Stimulated activated memory B cell treated with anti-CD40 and anti-IgM and Interleukin-4, amounts not matched to agents 10 μg/mL and 1 μg/mL and 100 μg/mL, for 72 hours (primary cell): Measurements from ENCODE around the gene NT5C1A.

Experiments used
- ATAC-seq: fragments of 150-1000 bp; cut with Tn5 transposase; 2 replicates; pipeline ENCODE4 v1.10.0; 2021
- H3K27ac Mint-ChIP-seq: one replicate; pipeline ENCODE4 v1.8.0; 2022; ENCODE audit warnings: mild to moderate bottlenecking, mixed read lengths
- H3K27me3 Mint-ChIP-seq: one replicate; pipeline ENCODE4 v1.8.0; 2022; ENCODE audit warnings: mixed read lengths
- H3K36me3 Mint-ChIP-seq: one replicate; pipeline ENCODE4 v1.8.0; 2022; ENCODE audit warnings: mixed read lengths
- H3K4me1 Mint-ChIP-seq: one replicate; pipeline ENCODE4 v1.8.0; 2022; ENCODE audit warnings: mixed read lengths
- H3K4me3 Mint-ChIP-seq: one replicate; pipeline ENCODE4 v1.8.0; 2022; ENCODE audit warnings: mild to moderate bottlenecking, moderate library complexity, mixed read lengths
- H3K9me3 Mint-ChIP-seq: one replicate; pipeline ENCODE4 v1.8.0; 2022; ENCODE audit warnings: mixed read lengths

NT5C1A gene

DNA sequence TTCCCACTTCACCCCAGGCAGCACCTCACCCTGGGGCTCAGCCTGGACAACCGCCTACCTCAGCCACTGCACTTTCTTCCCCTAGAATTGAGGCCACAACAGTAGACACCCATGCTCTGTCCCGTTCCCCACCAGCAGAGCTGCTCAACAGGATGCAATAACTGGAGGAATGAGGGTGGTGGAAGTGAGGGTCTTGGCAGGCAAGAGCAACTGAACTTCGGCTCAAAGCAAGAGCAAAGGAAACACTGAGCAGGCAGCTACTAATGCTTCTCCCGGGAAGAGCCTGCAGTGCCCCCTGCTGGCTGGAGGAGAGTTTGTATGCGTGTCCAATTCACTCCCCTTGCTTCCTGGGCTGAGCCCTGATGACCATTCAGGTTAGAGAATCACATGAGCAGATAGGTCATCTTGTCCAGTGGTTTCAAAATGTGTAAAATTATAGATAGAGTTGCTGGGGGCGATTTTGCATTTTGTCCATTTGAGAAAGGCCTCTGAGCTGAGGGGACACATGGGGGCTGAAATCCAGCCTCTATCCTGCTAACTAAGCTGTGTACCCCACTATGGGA is 13.9 kb downstream of the NT5C1A start:
- ATAC-seq = no peak
- H3K27me3 Mint-ChIP-seq = peaks cover 14% of the 10 kb centered on the region
- no peak overlapping the region for H3K4me3 Mint-ChIP-seq
- no peaks in the 10 kb centered on the region for H3K36me3 Mint-ChIP-seq
- H3K9me3 Mint-ChIP-seq = no peaks in the 10 kb centered on the region
- H3K27ac Mint-ChIP-seq = peak overlapping the region; percentile 36
- H3K4me1 Mint-ChIP-seq = peaks cover 28% of the 10 kb centered on the region

DNA sequence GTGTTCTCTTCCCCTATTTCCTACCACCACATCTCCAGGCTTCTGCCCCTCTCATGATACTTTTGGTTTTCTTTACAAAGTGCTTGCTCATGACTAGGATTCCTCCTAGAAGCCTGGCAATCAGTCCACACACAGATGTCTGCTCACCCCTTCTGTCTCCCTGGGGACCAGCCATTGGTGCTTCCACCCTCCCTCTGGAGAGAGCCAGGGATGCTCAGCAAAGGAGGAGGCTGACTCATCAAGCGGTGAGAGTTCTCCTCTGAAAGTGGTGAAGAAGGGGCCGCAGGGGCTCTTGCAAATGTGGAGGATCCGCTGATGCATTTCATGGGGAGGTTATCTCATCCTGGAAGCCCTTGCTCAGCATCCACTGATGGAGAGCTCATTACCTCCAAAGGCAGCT is 14.5 kb downstream of the NT5C1A start:
- Mint-ChIP-seq H3K27me3 (peaks cover 14% of the 10 kb centered on the region), H3K4me1 (peaks cover 23% of the 10 kb centered on the region), H3K9me3 (no peaks in the 10 kb centered on the region), H3K4me3 (no peak overlapping the region), H3K27ac (peak overlapping the region; percentile 36), H3K36me3 (no peaks in the 10 kb centered on the region)
- no peak for ATAC-seq

DNA sequence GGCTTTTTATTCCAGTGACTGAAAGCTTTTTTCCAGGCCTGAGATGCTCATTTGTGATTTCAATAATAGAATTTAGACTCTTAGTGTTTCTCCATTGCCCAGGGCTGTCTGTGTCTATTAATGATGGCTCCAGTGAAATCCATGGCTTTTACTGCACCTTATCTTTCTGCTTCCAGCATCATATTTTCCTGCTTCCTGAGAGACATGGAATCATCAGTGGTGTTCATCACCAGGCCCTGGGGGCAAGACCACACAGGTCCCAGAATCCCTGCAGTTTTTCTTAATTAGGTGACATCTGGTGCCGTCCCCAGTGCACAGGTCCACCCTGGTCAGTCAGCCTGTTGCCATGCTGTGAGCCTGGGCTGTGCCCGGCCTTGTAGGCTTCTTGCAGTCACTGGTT is 15.5 kb downstream of the NT5C1A start:
- no peak overlapping the region for H3K27ac Mint-ChIP-seq
- no peak for ATAC-seq
- H3K36me3 Mint-ChIP-seq = no peaks in the 10 kb centered on the region
- H3K9me3 Mint-ChIP-seq = no peaks in the 10 kb centered on the region
- H3K27me3 Mint-ChIP-seq = peaks cover 14% of the 10 kb centered on the region
- no peak overlapping the region for H3K4me3 Mint-ChIP-seq
- H3K4me1 Mint-ChIP-seq = peaks cover 19% of the 10 kb centered on the region

DNA sequence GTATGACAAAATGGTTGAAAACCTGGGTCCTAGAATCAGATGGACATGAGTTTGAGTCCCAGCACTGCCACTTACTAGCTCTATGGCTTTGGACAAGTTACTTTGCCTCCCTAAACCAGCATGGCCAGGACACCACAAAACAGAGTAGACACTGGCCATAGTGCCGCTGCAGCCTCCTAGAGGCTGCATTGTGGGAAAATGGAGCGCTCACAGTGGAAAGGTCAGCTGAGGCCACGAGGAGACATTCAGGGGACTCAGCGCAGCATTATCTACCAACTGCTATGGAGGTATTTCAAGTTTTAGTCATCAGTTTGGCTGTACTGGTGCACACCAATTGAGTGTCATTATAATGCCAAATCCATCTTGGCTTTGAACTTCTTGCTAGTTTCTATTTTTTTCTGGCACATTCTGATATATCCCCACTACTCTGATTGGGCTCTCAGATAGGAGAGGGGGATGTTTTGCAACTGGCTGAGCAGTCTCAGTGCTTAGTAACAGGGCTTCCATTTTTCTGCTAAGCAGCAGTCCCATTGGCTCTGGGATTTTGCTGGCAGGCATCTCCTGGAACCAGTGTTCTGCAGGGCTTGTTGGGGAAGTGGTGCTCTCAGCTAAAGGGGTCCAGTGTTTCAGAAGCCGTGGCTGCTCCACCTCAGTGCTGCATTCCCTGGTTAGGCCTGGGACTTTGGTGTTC is 16.2 kb downstream of the NT5C1A start:
- no peak overlapping the region for H3K4me3 Mint-ChIP-seq
- no peaks in the 10 kb centered on the region for H3K9me3 Mint-ChIP-seq
- no peak overlapping the region for H3K27ac Mint-ChIP-seq
- no peak for ATAC-seq
- H3K36me3 Mint-ChIP-seq = no peaks in the 10 kb centered on the region
- H3K4me1 Mint-ChIP-seq = peaks cover 19% of the 10 kb centered on the region
- peaks cover 14% of the 10 kb centered on the region for H3K27me3 Mint-ChIP-seq

DNA sequence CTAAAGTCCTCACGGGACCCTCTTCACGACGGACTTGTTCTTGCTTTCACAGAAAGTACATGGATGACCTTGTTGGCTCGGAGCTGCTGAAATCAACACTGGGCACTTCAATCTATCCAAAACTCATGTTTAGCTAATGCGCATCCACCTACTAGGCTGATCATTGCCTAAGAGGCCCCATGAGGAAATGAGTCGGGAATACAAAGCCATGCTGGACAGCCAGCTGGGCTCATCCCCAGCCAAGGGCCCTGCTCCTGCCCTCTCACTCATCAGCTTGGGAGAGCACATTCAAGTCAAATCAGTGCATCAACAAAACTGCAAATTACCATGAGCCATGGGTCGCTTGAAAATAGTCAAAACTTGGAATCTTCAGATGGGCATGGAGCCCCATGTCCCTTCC is 17.6 kb downstream of the NT5C1A start:
- Mint-ChIP-seq H3K4me1 (peaks cover 19% of the 10 kb centered on the region), H3K27ac (no peak overlapping the region), H3K27me3 (peaks cover 14% of the 10 kb centered on the region), H3K36me3 (no peaks in the 10 kb centered on the region), H3K4me3 (no peak overlapping the region), H3K9me3 (no peaks in the 10 kb centered on the region)
- no peak for ATAC-seq

DNA sequence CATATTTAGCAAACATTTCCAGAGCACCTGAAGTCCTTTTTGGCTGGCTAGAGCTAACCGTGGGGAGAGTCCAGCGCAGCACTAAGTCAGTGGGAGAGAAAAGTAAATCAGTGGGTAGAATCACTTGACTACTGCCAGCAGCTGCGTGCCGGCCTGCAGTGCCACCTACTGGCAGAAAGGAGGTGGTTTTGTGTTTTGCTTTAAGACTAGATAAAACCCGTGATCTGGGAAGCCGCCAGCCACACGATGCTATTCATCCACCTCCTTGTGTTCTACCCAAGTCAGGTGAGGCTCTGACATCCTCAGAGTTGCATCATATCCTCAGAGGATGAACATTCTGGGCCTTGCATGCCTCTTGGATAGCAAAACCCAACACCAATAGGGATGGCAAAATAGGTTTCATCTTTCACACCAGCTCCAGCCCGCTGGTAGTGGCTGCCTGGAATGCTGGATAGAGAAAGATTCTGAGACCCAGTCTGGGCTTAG is 18.3 kb downstream of the NT5C1A start:
- Mint-ChIP-seq H3K4me3 (no peak overlapping the region), H3K27me3 (peaks cover 14% of the 10 kb centered on the region), H3K27ac (no peak overlapping the region), H3K9me3 (no peaks in the 10 kb centered on the region), H3K4me1 (peaks cover 19% of the 10 kb centered on the region), H3K36me3 (no peaks in the 10 kb centered on the region)
- peak; percentile 72 for ATAC-seq

DNA sequence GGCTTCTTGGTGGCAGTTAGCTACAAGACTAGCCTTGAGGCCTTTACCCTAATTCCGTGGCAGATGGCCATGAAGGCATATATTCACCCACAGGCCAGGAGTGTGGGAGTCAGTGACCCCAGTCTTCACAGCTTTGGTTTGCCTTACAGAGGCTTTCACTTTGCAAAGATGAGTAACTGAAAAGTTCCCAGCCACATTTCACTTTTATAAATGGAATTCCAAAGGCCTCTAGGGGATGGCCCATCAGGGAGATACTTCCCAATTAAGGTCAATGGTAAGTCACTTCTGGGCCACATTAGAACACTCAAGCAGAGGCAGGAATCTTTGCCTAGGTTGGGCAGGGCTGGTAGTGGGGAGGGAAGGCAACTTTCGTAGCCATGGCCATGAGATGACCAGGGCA is 19.4 kb downstream of the NT5C1A start:
- H3K4me1 Mint-ChIP-seq = peaks cover 13% of the 10 kb centered on the region
- no peak for ATAC-seq
- H3K36me3 Mint-ChIP-seq = no peaks in the 10 kb centered on the region
- H3K27me3 Mint-ChIP-seq = peaks cover 14% of the 10 kb centered on the region
- H3K4me3 Mint-ChIP-seq = no peak overlapping the region
- H3K27ac Mint-ChIP-seq = no peak overlapping the region
- H3K9me3 Mint-ChIP-seq = no peaks in the 10 kb centered on the region

DNA sequence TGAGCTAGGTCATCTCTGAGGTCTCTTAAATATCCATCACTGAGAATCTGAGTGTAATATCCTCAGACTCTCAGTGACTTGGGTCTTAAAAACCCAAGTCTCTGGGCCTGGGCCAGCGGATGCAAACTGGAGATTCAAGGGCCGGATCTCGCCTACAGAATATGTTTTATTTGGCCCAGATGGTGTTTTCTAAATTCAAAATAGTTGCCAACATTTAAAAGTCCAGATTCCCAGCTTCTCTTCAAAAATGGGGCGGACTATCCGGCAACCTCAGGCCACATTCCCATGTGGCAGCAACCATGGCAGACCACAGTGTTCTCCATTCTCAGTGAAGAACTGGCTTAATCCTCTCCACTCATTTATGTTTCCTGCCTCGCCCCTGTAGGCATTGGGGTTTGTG is 19.8 kb downstream of the NT5C1A start:
- Mint-ChIP-seq H3K4me1 (peaks cover 9% of the 10 kb centered on the region), H3K9me3 (no peaks in the 10 kb centered on the region), H3K27me3 (peaks cover 14% of the 10 kb centered on the region), H3K27ac (no peak overlapping the region), H3K4me3 (no peak overlapping the region), H3K36me3 (no peaks in the 10 kb centered on the region)
- no peak for ATAC-seq

DNA sequence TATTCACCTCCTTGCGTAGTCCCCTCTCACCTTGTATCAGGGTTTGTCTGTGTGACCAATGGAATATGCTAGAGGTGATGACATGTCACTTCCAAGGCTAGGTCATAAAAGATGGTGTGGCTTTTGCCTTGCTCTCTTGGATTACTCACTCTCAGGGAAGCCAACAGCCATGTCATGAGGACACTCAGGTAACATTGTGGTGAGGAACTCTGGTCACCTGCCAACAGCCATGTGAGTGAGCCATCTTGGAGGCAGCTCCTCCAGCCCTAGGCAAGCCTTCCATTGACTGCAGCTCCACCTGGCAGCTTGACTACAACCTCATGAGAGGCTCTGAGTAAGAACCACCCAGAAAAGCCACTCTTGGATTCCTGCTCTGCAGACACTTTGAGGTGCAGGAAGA is 21.5 kb downstream of the NT5C1A start:
- H3K36me3 Mint-ChIP-seq = no peaks in the 10 kb centered on the region
- no peak overlapping the region for H3K27ac Mint-ChIP-seq
- H3K4me3 Mint-ChIP-seq = no peak overlapping the region
- no peaks in the 10 kb centered on the region for H3K9me3 Mint-ChIP-seq
- ATAC-seq = no peak
- H3K27me3 Mint-ChIP-seq = peaks cover 14% of the 10 kb centered on the region
- H3K4me1 Mint-ChIP-seq = peaks cover 6% of the 10 kb centered on the region

DNA sequence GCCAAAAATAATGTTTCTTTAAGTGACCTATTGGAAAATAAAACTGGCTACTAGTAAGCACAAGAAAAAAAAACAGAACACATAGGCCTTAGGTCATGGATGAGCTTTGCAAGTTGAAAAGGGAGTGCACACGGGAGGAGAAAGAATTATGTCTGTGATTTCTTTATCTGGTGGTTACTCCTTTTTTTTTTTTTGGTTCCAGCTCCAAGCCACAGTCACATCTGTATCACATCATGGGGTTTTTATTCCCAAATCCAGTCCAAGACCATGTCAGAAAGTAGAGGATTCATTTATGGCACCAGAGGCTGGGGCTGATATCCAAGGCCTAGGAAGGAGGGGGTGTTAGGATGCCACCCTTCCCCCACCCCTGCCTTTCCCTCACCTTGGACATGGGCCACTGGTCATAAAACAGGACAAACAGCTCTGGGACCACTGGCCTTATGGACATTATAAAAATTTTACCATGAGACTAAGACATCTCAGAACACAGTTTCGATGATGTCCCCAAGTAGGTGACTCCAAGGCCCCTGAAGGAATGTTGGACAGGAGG is 22.2 kb downstream of the NT5C1A start:
- ATAC-seq = no peak
- H3K4me3 Mint-ChIP-seq = no peak overlapping the region

DNA sequence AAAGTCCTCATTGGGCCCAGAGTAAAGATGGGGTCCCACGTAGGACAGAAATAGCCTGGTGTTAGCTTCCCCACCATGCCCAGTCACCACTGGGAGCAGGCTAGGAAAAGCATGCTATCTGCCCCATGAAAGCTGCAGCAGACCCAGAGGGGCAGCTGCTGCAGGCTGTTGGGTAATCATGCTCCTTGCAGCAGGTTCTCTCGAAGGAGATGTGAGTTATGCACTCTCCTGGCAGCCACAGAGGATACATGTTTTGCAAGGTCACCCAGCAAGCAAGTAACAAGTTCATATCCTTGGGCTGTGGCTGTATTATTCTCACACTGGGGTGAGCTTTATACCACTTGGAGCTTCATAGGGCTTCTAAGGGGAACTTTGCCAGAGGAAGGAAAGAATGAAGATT is 23.4 kb downstream of the NT5C1A start:
- H3K36me3 Mint-ChIP-seq = no peaks in the 10 kb centered on the region
- H3K27ac Mint-ChIP-seq = no peak overlapping the region
- no peak for ATAC-seq
- H3K9me3 Mint-ChIP-seq = peaks cover 2% of the 10 kb centered on the region
- no peak overlapping the region for H3K4me3 Mint-ChIP-seq
- H3K27me3 Mint-ChIP-seq = peaks cover 3% of the 10 kb centered on the region
- peaks cover 4% of the 10 kb centered on the region for H3K4me1 Mint-ChIP-seq

More for the DNA sequence above, 22.2 kb downstream of the NT5C1A start:
- Mint-ChIP-seq H3K27ac (no peak overlapping the region), H3K36me3 (no peaks in the 10 kb centered on the region), H3K9me3 (no peaks in the 10 kb centered on the region), H3K4me1 (peaks cover 6% of the 10 kb centered on the region), H3K27me3 (peaks cover 14% of the 10 kb centered on the region)

DNA sequence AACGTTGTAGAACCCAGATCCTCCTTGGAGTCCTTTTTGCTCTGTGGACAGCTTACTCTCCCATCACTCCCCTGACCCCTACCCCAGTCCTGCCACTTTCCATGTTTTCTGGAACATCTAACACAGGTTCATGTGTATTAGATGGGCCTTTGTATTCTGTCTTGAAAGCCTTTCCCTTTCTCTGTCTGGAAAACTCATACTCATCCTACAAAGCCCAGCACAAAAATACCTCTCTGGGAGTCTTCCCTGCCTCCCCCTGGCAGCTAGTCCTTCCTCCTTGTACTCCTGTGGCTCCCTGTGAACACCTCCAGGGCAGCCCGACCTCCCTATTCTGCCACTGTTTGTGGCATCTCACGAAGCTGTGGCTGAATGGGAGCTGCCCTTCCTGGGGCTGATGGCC is 24.7 kb downstream of the NT5C1A start:
- Mint-ChIP-seq H3K27ac (no peak overlapping the region), H3K36me3 (no peaks in the 10 kb centered on the region), H3K27me3 (no peaks in the 10 kb centered on the region), H3K4me1 (no peaks in the 10 kb centered on the region), H3K4me3 (no peak overlapping the region), H3K9me3 (peaks cover 2% of the 10 kb centered on the region)
- ATAC-seq = no peak

DNA sequence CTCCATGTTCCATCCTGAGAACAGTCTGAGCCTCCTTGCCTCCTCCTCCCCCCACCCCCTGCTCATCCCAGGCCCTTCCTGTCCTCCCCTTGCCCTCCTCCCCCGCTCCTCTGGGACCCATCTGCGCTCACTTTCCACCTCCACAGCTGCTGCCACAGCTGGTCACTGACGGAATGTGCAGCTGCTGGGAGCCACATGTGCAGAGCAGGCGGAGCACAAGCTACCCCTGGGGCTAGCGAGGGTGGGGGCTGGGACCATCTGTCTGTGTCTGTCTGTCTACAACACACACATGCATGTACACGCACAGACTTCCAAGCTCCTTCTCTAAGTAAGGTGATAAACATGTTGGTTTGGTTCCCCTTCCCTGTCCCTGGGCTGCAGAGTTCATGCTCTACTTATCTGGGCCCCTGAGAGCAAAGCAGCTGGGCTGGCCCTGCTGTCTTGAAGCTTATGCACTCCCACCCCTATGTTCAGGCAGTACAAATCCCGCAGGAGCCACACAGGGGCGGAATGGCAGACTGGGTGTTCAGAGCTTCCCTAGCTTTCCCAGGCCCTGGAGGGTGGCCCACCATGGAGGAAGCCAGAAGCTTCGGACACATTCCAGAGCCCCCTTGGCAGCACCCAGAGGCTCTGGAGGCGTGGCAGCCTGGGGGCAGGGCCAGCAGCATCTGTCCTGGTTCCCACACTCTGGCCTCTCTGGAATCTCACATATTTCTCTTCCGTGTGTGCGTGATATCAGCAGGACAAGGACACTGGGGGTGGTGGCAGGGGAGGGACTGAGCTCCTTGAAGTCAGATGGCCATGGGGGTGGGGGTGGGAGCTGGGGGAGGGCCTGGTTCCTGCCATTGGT is 25.4 kb downstream of the NT5C1A start:
- ATAC-seq = peak; percentile 34
- Mint-ChIP-seq H3K4me1 (no peaks in the 10 kb centered on the region), H3K4me3 (no peak overlapping the region), H3K36me3 (no peaks in the 10 kb centered on the region), H3K27me3 (no peaks in the 10 kb centered on the region), H3K9me3 (peaks cover 2% of the 10 kb centered on the region), H3K27ac (no peak overlapping the region)

DNA sequence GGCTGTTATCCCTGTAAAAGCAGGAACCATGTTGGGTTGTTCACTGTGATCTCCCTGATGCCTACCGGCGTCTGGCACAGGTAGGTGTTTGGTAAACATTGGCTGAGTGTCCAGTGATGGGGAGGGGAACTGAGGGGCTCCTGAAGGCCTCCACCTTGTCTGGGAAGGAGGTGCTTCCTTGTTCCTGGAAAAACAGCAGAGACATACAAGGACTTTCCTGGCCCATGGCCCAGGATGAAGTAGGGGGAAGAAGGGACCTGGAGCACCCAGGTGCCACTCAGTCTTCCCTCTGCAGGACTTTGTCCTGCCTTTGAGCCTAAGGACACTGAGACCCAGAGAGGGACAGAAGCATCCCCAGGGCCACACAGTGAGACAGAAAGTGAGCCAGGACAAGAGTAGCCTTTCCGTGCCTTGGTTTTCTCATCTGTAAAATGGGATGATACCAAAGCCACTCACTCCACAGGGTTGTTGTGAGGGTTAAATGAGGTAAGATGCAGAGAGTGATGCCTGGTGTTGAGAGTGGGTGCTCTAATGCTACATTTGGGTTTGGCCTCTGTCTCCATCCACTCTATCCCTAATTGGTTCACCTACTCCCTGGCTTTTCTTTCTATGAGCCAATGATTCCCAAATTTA is 26.4 kb downstream of the NT5C1A start:
- H3K36me3 Mint-ChIP-seq = no peaks in the 10 kb centered on the region
- H3K27me3 Mint-ChIP-seq = no peaks in the 10 kb centered on the region
- ATAC-seq = no peak
- no peak overlapping the region for H3K27ac Mint-ChIP-seq
- H3K9me3 Mint-ChIP-seq = peaks cover 2% of the 10 kb centered on the region
- H3K4me3 Mint-ChIP-seq = no peak overlapping the region
- no peaks in the 10 kb centered on the region for H3K4me1 Mint-ChIP-seq

DNA sequence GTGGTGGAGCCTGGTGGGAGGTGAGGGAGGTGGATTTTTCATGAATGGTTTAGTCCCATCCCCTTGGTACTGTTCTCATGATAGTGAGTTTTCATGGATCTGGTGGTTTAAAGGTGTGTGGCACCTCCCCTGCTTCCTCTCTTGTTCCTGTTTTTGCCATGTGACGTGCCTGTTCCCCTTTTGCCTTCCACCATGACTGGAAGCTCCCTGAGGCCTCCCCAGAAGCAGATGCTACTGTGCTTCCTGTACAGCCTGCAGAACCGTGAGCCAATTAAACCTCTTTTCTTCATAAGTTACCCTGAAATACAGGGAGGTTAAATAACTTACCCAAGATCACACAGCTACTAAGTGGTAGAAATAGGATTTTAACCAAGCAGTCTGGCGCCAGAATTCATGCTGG is 28.2 kb downstream of the NT5C1A start:
- no peak overlapping the region for H3K4me3 Mint-ChIP-seq
- no peak for ATAC-seq
- no peaks in the 10 kb centered on the region for H3K4me1 Mint-ChIP-seq
- H3K36me3 Mint-ChIP-seq = no peaks in the 10 kb centered on the region
- peaks cover 2% of the 10 kb centered on the region for H3K9me3 Mint-ChIP-seq
- no peak overlapping the region for H3K27ac Mint-ChIP-seq
- H3K27me3 Mint-ChIP-seq = no peaks in the 10 kb centered on the region
